Neural progenitor cell (in vitro differentiated cells): ENCODE data around the gene NOS3. TPM values are rescaled to one million over a fixed set of nuclear protein-coding genes. Genes with fewer than 3 reads are reported as not detected.
A peak's percentile ranks its signal among the peaks of the same experiment; 100 is the strongest.

Experiments used
- DNase-seq: peaks from one replicate; pipeline ENCODE4 v3.0.0-alpha.2; 2016; ENCODE audit warnings: low spot score
- H2AFZ ChIP-seq: fragments of 200-600 bp; sonication (generic); replicated peaks from 2 replicates; pipeline ENCODE4 v1.6.1; 2016; ENCODE audit warnings: antibody characterized with exemption
- H3F3A ChIP-seq: fragments of 200-600 bp; sonication (generic); 2 replicates; pipeline ENCODE4 v1.6.1; 2016; ENCODE audit warnings: antibody characterized with exemption, low read depth
- H3K27ac ChIP-seq: fragments of 200-600 bp; sonication (generic); 2 replicates; pipeline ENCODE4 v1.5.1; 2016; ENCODE audit warnings: mild to moderate bottlenecking
- H3K27me3 ChIP-seq: fragments of 200-600 bp; sonication (generic); 2 replicates; pipeline ENCODE4 v1.6.1; 2016; ENCODE audit warnings: mild to moderate bottlenecking, moderate library complexity
- H3K36me3 ChIP-seq: fragments of 200-600 bp; sonication (generic); 2 replicates; pipeline ENCODE4 v1.5.1; 2016
- H3K4me1 ChIP-seq: fragments of 200-600 bp; sonication (generic); 2 replicates; pipeline ENCODE4 v1.6.1; 2016; ENCODE audit warnings: mixed run types
- H3K4me2 ChIP-seq: fragments of 200-600 bp; sonication (generic); 2 replicates; pipeline ENCODE4 v1.6.1; 2016
- H3K4me3 ChIP-seq: fragments of 200-600 bp; sonication (generic); 2 replicates; pipeline ENCODE4 v1.5.1; 2016
- H3K79me2 ChIP-seq: fragments of 200-600 bp; sonication (generic); 2 replicates; pipeline ENCODE4 v1.6.1; 2016; ENCODE audit warnings: low read depth
- H3K9ac ChIP-seq: fragments of 200-600 bp; sonication (generic); 2 replicates; pipeline ENCODE4 v1.6.1; 2016
- H3K9me3 ChIP-seq: fragments of 200-600 bp; sonication (generic); 2 replicates; pipeline ENCODE4 v1.5.1; 2016; ENCODE audit warnings: low read depth
- H4K20me1 ChIP-seq: fragments of 200-600 bp; sonication (generic); 2 replicates; pipeline ENCODE4 v1.6.1; 2016; ENCODE audit warnings: low read depth
- H3K27ac Mint-ChIP-seq: 3 replicates; pipeline ENCODE4 v1.8.0; 2021; ENCODE audit warnings: mixed read lengths
- H3K27me3 Mint-ChIP-seq: 2 replicates; pipeline ENCODE4 v1.8.0; 2022; ENCODE audit warnings: low read depth, mild to moderate bottlenecking, inconsistent platforms, moderate library complexity, mixed read lengths; ENCODE audit not compliant: insufficient read depth
- H3K36me3 Mint-ChIP-seq: 3 replicates; pipeline ENCODE4 v1.8.0; 2021; ENCODE audit warnings: mixed read lengths
- H3K4me1 Mint-ChIP-seq: 3 replicates; pipeline ENCODE4 v1.8.0; 2021; ENCODE audit warnings: mixed read lengths
- H3K4me3 Mint-ChIP-seq: 3 replicates; pipeline ENCODE4 v1.8.0; 2021; ENCODE audit warnings: mild to moderate bottlenecking, moderate library complexity, mixed read lengths
- H3K9me3 Mint-ChIP-seq: 3 replicates; pipeline ENCODE4 v1.8.0; 2020; ENCODE audit warnings: mixed read lengths
- CTCF ChIP-seq: fragments of 200-600 bp; sonication (generic); IDR thresholded peaks from 2 replicates; pipeline ENCODE4 v1.5.1; 2017; ENCODE audit warnings: antibody characterized with exemption, mild to moderate bottlenecking
- EZH2 ChIP-seq: fragments of 200-600 bp; sonication (generic); IDR thresholded peaks from 2 replicates; pipeline ENCODE4 v1.6.1; 2017; ENCODE audit warnings: antibody characterized with exemption, mild to moderate bottlenecking, moderate library complexity
- EZH2phosphoT487 ChIP-seq: fragments of 200-600 bp; sonication (generic); IDR thresholded peaks from 2 replicates; pipeline ENCODE4 v1.6.1; 2017; ENCODE audit warnings: antibody characterized with exemption
- total RNA-seq: library from RNA; depleted of rRNA; stranded (reverse); fragments of >200 nt; gene quantifications from 2 replicates; pipeline ENCODE4 v1.2.3, GENCODE V29; 2015; ENCODE audit warnings: low replicate concordance

NOS3 gene
- total RNA-seq, 1 donor from 2014 or later, result 1.3 TPM

GRCh38 chr7:151028131-151028947 is 37.5 kb downstream of the NOS3 start, which contains the start of gene ABCB8:
Gene ABCB8 (plus strand): TSS chr7:151028450. CDS start chr7:151028516, 66 bp downstream.
- Histone ChIP-seq H3F3A (peaks cover 17% of the 10 kb centered on the region), H3K4me3 (peak within 1 kb of the TSS; percentile 83), H3K9ac (no peak within 1 kb of the TSS), H3K4me2 (peak within 1 kb of the TSS; percentile 85), H3K4me1 (peaks cover 13% of the 10 kb centered on the region), H3K36me3 (no peaks in the 10 kb centered on the region), H4K20me1 (no peaks in the 10 kb centered on the region), H3K9me3 (no peaks in the 10 kb centered on the region), H3K27ac (no peak within 1 kb of the TSS), H3K79me2 (peaks cover 2% of the 10 kb centered on the region), H3K27me3 (peaks cover 24% of the 10 kb centered on the region), H2AFZ (peak within 1 kb of the TSS; percentile 94)
- Mint-ChIP-seq H3K4me1 (peaks cover 40% of the 10 kb centered on the region), H3K27ac (peak within 1 kb of the TSS; percentile 81), H3K9me3 (no peaks in the 10 kb centered on the region), H3K27me3 (peaks cover 11% of the 10 kb centered on the region), H3K36me3 (peaks cover 4% of the 10 kb centered on the region), H3K4me3 (peak within 1 kb of the TSS; percentile 90)
- no peak for TF ChIP-seq EZH2phosphoT487
- peak; percentile 53 for TF ChIP-seq CTCF
- peak; percentile 98 for DNase-seq

GRCh38 chr7:151028948-151029501 is 38.2 kb downstream of the NOS3 start:
- H3K4me1 Mint-ChIP-seq, result peaks cover 40% of the 10 kb centered on the region
- Histone ChIP-seq H3F3A (peaks cover 17% of the 10 kb centered on the region), H3K4me1 (peaks cover 13% of the 10 kb centered on the region), H3K4me3 (peak overlapping the region; percentile 83), H4K20me1 (no peaks in the 10 kb centered on the region), H3K36me3 (no peaks in the 10 kb centered on the region), H3K79me2 (peaks cover 2% of the 10 kb centered on the region), H3K27ac (no peak overlapping the region), H3K9ac (no peak overlapping the region), H2AFZ (peak overlapping the region; percentile 94), H3K27me3 (peaks cover 24% of the 10 kb centered on the region), H3K4me2 (peak overlapping the region; percentile 78), H3K9me3 (no peaks in the 10 kb centered on the region)
- peaks cover 11% of the 10 kb centered on the region for H3K27me3 Mint-ChIP-seq
- H3K9me3 Mint-ChIP-seq, result no peaks in the 10 kb centered on the region
- H3K4me3 Mint-ChIP-seq, result peak overlapping the region; percentile 90
- peak overlapping the region; percentile 81 for H3K27ac Mint-ChIP-seq
- peaks cover 4% of the 10 kb centered on the region for H3K36me3 Mint-ChIP-seq
- TF ChIP-seq EZH2 (no peak), CTCF (no peak)
- DNase-seq, result no peak

- Mint-ChIP-seq H3K9me3 (no peaks in the 10 kb centered on the region), H3K4me3 (no peak overlapping the region), H3K27ac (no peak overlapping the region), H3K27me3 (peaks cover 7% of the 10 kb centered on the region), H3K4me1 (peaks cover 33% of the 10 kb centered on the region), H3K36me3 (peaks cover 4% of the 10 kb centered on the region)
- H3K4me3 ChIP-seq, result no peak overlapping the region
- H3F3A ChIP-seq, result peaks cover 17% of the 10 kb centered on the region
- H4K20me1 ChIP-seq, result no peaks in the 10 kb centered on the region
- no peaks in the 10 kb centered on the region for H3K36me3 ChIP-seq
- peaks cover 5% of the 10 kb centered on the region for H3K27me3 ChIP-seq
- no peak overlapping the region for H3K9ac ChIP-seq
- TF ChIP-seq CTCF (no peak), EZH2phosphoT487 (no peak), EZH2 (no peak)
- no peaks in the 10 kb centered on the region for H3K9me3 ChIP-seq
- DNase-seq, result no peak
- no peak overlapping the region for H3K27ac ChIP-seq
- H3K4me2 ChIP-seq, result no peak overlapping the region
- H2AFZ ChIP-seq, result no peak overlapping the region
- H3K79me2 ChIP-seq, result peaks cover 2% of the 10 kb centered on the region
- H3K4me1 ChIP-seq, result peaks cover 9% of the 10 kb centered on the region
Measured at GRCh38 chr7:151031011-151031410, 40.2 kb downstream of the NOS3 start.
